Mucosa of stomach (tissue), 1 donor: ENCODE data around the gene EPHA6.
"Not testable (repeated sequence)": the region's sequence is repeated elsewhere in the genome, so short reads cannot be mapped to it uniquely, and the experiment has no call there.

Experiments used
- H3K27me3 ChIP-seq: one replicate; pipeline ENCODE4 v1.7.0; 2013; ENCODE audit warnings: mild to moderate bottlenecking, low read length; ENCODE audit not compliant: control insufficient read depth, insufficient read depth
- H3K36me3 ChIP-seq: one replicate; pipeline ENCODE4 v1.7.0; 2013; ENCODE audit warnings: low read length; ENCODE audit not compliant: control insufficient read depth, insufficient read depth
- H3K4me1 ChIP-seq: one replicate; pipeline ENCODE4 v1.7.0; 2013; ENCODE audit warnings: mild to moderate bottlenecking, low read length; ENCODE audit not compliant: control insufficient read depth, insufficient read depth
- H3K4me3 ChIP-seq: one replicate; pipeline ENCODE4 v1.7.0; 2013; ENCODE audit warnings: low read length
- H3K9ac ChIP-seq: one replicate; pipeline ENCODE4 v1.7.0; 2013; ENCODE audit warnings: mild to moderate bottlenecking, low read length, moderate library complexity
- H3K9me3 ChIP-seq: one replicate; pipeline ENCODE4 v1.7.0; 2013; ENCODE audit warnings: mild to moderate bottlenecking, low read length, moderate library complexity; ENCODE audit not compliant: control insufficient read depth
- donor health status: Pancreatic carcinoma.

Gene EPHA6

GRCh38 chr3:97515076-97515475 is 700.7 kb downstream of the EPHA6 start:
- H3K4me3 ChIP-seq: no peak overlapping the region
- no peak overlapping the region for H3K9ac ChIP-seq
- H3K27me3 ChIP-seq: no peaks in the 10 kb centered on the region
- no peaks in the 10 kb centered on the region for H3K4me1 ChIP-seq
- H3K36me3 ChIP-seq: no peaks in the 10 kb centered on the region
- H3K9me3 ChIP-seq: no peaks in the 10 kb centered on the region

DNA sequence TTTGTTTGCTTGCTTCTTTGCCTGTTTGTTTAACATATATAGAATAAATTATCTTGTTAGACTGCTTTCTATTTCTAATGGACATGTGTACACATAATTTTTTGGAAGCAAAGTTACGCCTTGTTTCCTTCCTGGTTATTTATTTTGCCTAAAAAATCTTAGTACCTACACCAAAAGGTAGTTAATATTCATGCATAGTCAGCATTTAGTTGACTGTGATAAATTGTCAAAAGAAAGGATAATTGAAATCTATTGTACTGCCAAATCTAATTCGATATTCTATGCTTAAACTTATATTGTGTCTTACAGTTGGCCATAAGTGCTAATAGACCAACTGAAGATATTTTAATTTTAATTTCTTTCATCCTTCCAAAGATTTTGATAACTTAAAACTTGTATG is 716.3 kb downstream of the EPHA6 start:
- Histone ChIP-seq H3K4me1 (no peaks in the 10 kb centered on the region), H3K36me3 (no peaks in the 10 kb centered on the region), H3K9me3 (no peaks in the 10 kb centered on the region), H3K27me3 (no peaks in the 10 kb centered on the region), H3K9ac (no peak overlapping the region), H3K4me3 (no peak overlapping the region)

GRCh38 chr3:97547573-97547972 is 733.2 kb downstream of the EPHA6 start:
- H3K4me3 ChIP-seq, H3K36me3 ChIP-seq, H3K27me3 ChIP-seq, H3K9me3 ChIP-seq, H3K4me1 ChIP-seq, H3K9ac ChIP-seq: not testable (repeated sequence)

DNA sequence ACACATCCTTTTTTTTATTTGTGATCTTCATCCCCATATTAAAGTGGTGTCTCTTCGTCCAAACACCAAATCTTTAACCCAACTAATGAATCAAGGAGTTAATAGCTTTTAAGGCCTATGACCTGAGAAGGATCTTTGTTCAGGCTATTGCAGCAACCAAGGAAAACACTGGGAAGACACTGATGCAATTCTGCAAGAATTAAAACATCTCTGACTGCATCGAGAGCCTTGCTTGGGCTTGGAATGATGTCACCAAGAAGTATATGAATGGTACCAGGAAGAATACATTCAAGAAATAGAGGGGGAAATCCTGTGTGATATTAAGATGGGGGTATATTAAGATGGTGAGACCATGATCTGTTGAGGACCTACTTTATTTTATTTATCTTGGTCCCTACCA is 736.0 kb downstream of the EPHA6 start:
- Histone ChIP-seq H3K9me3 (no peaks in the 10 kb centered on the region), H3K4me3 (no peak overlapping the region), H3K9ac (no peak overlapping the region), H3K27me3 (no peaks in the 10 kb centered on the region), H3K36me3 (no peaks in the 10 kb centered on the region), H3K4me1 (no peaks in the 10 kb centered on the region)

DNA sequence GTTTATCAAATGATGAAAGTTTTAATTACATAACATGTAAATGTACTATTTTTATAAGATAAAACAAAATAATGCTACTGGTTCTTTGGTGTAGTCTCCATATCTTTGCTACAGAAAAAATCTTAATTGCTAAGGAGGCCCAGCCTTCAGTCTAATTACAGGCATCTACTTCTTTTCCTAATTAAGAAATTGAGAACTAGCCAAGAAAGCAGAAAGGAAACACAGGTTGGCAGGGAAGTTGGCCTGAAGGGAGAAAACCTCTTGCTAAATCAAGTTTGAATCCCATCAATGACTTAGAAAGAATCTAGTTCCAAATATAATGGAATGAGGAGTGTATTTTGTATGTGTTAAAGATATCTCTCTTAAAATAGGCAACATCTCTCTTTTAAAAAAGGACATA is 737.8 kb downstream of the EPHA6 start:
- H3K27me3 ChIP-seq: no peaks in the 10 kb centered on the region
- no peaks in the 10 kb centered on the region for H3K4me1 ChIP-seq
- H3K9ac ChIP-seq: no peak overlapping the region
- H3K36me3 ChIP-seq: no peaks in the 10 kb centered on the region
- H3K4me3 ChIP-seq: no peak overlapping the region
- H3K9me3 ChIP-seq: no peaks in the 10 kb centered on the region

DNA sequence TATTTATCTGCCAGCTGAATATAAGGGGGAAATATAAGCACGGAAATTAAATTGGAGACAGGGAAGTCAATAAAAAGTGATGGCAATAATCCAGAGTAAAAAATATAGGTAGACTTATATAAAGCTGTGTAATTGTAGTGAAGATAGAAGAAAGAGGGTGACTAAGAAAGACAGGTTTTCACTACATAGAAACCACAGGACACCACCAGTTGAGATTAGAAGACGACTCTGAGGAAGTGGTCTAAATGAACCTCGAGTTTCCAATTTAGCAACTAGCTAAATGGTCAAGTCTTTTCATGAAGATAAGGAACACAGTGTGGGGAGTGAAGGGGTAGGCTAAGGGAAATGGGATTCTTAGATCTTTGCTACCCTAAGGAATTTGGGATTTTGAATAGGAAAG is 761.3 kb downstream of the EPHA6 start:
- Histone ChIP-seq H3K9me3 (no peaks in the 10 kb centered on the region), H3K27me3 (no peaks in the 10 kb centered on the region), H3K9ac (no peak overlapping the region), H3K4me3 (no peak overlapping the region), H3K4me1 (no peaks in the 10 kb centered on the region), H3K36me3 (no peaks in the 10 kb centered on the region)

DNA sequence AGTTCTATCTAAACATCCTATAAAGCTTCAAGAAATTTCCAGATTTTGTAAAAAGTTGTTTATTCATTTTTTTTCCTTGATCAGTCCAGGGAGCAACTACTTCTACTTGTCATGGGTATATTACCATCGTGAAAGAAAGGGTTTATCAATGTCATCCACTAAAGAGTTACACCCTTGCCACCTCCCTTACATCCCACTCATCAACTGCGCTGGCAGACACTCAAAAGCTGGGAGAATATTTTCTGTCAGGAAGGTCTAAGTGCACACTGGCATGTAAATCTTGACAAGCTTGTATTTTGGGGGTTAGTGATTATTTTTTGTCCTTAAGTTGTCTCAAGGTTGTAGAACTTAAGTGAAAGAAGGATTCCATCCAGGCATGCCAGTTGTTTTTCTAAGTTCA is 761.8 kb downstream of the EPHA6 start:
- no peaks in the 10 kb centered on the region for H3K9me3 ChIP-seq
- H3K27me3 ChIP-seq: no peaks in the 10 kb centered on the region
- H3K36me3 ChIP-seq: no peaks in the 10 kb centered on the region
- H3K4me1 ChIP-seq: no peaks in the 10 kb centered on the region
- H3K9ac ChIP-seq: no peak overlapping the region
- H3K4me3 ChIP-seq: no peak overlapping the region

DNA sequence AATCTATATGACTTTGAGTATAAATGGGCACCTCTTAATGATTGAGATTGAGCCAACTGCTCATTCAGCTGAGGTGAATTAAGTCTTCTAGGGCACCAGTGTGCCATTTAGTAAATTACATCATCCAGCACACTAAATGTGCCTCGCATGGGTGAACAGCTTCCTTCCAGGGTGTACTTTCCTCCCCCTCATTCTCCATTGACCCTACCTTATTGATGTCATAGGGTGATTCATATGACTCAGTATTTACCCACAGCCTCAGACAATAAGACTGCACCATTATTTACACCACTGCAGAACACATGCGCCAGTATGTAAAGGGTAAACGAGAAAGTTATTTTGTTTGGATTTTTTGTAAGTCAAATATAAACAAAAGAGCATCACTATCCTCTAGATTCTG is 765.0 kb downstream of the EPHA6 start:
- H3K27me3 ChIP-seq: no peaks in the 10 kb centered on the region
- no peak overlapping the region for H3K9ac ChIP-seq

GRCh38 chr3:97610626-97611025 is 796.2 kb downstream of the EPHA6 start:
- no peaks in the 10 kb centered on the region for H3K4me1 ChIP-seq

More for the DNA sequence above, 765.0 kb downstream of the EPHA6 start:
- Histone ChIP-seq H3K9me3 (no peaks in the 10 kb centered on the region), H3K4me1 (no peaks in the 10 kb centered on the region), H3K4me3 (no peak overlapping the region), H3K36me3 (no peaks in the 10 kb centered on the region)

GRCh38 chr3:97612632-97613031 is 798.2 kb downstream of the EPHA6 start:
- no peaks in the 10 kb centered on the region for H3K9me3 ChIP-seq
- no peaks in the 10 kb centered on the region for H3K27me3 ChIP-seq
- H3K36me3 ChIP-seq: no peaks in the 10 kb centered on the region

More at GRCh38 chr3:97610626-97611025, 796.2 kb downstream of the EPHA6 start:
- Histone ChIP-seq H3K4me3 (no peak overlapping the region), H3K9ac (no peak overlapping the region), H3K36me3 (no peaks in the 10 kb centered on the region), H3K9me3 (no peaks in the 10 kb centered on the region), H3K27me3 (no peaks in the 10 kb centered on the region)

DNA sequence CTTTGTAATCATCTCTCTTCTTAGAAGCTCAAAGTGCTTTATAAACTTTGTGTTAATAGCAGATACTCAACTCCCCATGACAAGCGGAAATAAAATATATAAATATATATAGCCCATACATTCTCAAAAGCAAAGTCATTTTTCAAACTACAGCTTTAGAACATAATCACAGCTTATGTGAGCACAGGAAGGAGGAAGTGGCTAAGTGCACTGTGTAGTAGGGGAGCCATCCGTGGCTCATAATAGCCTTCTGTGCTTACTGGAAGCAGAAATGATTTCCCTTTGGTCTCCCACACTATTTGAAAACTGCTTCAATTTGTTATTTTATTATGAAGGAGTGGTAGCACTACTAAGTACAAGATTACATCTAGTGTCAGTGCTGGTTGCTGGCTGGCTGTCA is 798.7 kb downstream of the EPHA6 start:
- no peaks in the 10 kb centered on the region for H3K9me3 ChIP-seq
- no peaks in the 10 kb centered on the region for H3K36me3 ChIP-seq
- no peak overlapping the region for H3K9ac ChIP-seq
- H3K4me1 ChIP-seq: no peaks in the 10 kb centered on the region
- no peaks in the 10 kb centered on the region for H3K27me3 ChIP-seq
- no peak overlapping the region for H3K4me3 ChIP-seq

More at GRCh38 chr3:97612632-97613031, 798.2 kb downstream of the EPHA6 start:
- no peak overlapping the region for H3K9ac ChIP-seq
- no peaks in the 10 kb centered on the region for H3K4me1 ChIP-seq
- no peak overlapping the region for H3K4me3 ChIP-seq

DNA sequence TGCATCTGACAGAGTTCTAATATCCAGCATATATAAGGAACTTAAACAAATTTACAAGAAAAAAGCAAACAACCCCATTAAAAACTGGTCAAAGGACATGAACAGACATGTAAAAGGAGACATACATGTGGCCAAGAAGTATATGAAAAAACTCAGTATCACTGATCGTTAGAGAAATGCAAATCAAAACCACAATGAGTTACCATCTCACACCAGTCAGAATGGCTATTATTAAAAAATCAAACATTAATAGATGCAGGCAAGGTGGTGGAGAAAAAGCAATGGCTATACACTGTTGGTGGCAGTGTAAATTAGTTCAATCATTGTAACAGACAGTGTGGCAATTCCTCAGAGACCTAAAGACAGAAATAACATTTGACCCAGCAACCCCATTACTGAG is 806.1 kb downstream of the EPHA6 start:
- H3K9me3 ChIP-seq, H3K4me1 ChIP-seq, H3K36me3 ChIP-seq, H3K4me3 ChIP-seq, H3K9ac ChIP-seq, H3K27me3 ChIP-seq: not testable (repeated sequence)

GRCh38 chr3:97636465-97636864 is 822.1 kb downstream of the EPHA6 start:
- Histone ChIP-seq H3K27me3 (no peaks in the 10 kb centered on the region), H3K4me3 (no peak overlapping the region), H3K9me3 (no peaks in the 10 kb centered on the region), H3K36me3 (no peaks in the 10 kb centered on the region), H3K4me1 (no peaks in the 10 kb centered on the region), H3K9ac (no peak overlapping the region)
